Skeletal muscle satellite cell (primary cell): Measurements from ENCODE around the gene NET1.

Experiments
- H3K27me3 ChIP-seq: 2 replicates; pipeline ENCODE4 v1.7.0; 2013; ENCODE audit warnings: low read length; ENCODE audit not compliant: control insufficient read depth, insufficient read depth
- H3K36me3 ChIP-seq: 2 replicates; pipeline ENCODE4 v1.7.0; 2013; ENCODE audit warnings: mild to moderate bottlenecking, control low read depth, low read length; ENCODE audit not compliant: insufficient read depth
- H3K4me1 ChIP-seq: 2 replicates; pipeline ENCODE4 v1.7.0; 2013; ENCODE audit warnings: low read length; ENCODE audit not compliant: control insufficient read depth, insufficient read depth
- H3K4me2 ChIP-seq: 2 replicates; pipeline ENCODE4 v1.7.0; 2013; ENCODE audit warnings: mild to moderate bottlenecking, low read length
- H3K4me3 ChIP-seq: 2 replicates; pipeline ENCODE4 v1.7.0; 2013; ENCODE audit warnings: low read length
- H3K9ac ChIP-seq: 2 replicates; pipeline ENCODE4 v1.7.0; 2013; ENCODE audit warnings: mild to moderate bottlenecking, low read depth, low read length, moderate library complexity
- H3K9me3 ChIP-seq: replicated peaks from 2 replicates; pipeline ENCODE4 v1.7.0; 2013; ENCODE audit warnings: mild to moderate bottlenecking, control low read depth, low read length

The NET1 gene

GRCh38 chr10:5491477-5491876, 79.1 kb downstream of the NET1 start:
- no peak overlapping the region for H3K9ac ChIP-seq
- no peak overlapping the region for H3K4me2 ChIP-seq
- no peaks in the 10 kb centered on the region for H3K4me1 ChIP-seq
- peaks cover 10% of the 10 kb centered on the region for H3K27me3 ChIP-seq
- H3K36me3 ChIP-seq: no peaks in the 10 kb centered on the region
- H3K9me3 ChIP-seq: peaks cover 5% of the 10 kb centered on the region
- no peak overlapping the region for H3K4me3 ChIP-seq

GRCh38 chr10:5492322-5492855, 80.0 kb downstream of the NET1 start:
- Histone ChIP-seq H3K9ac (no peak overlapping the region), H3K9me3 (peaks cover 5% of the 10 kb centered on the region), H3K27me3 (peaks cover under 1% of the 10 kb centered on the region), H3K4me2 (no peak overlapping the region), H3K4me3 (no peak overlapping the region), H3K36me3 (no peaks in the 10 kb centered on the region), H3K4me1 (no peaks in the 10 kb centered on the region)

GRCh38 chr10:5492929-5493576, 80.7 kb downstream of the NET1 start:
- H3K4me3 ChIP-seq: no peak overlapping the region
- peaks cover 5% of the 10 kb centered on the region for H3K9me3 ChIP-seq
- H3K27me3 ChIP-seq: peaks cover 1% of the 10 kb centered on the region
- no peak overlapping the region for H3K4me2 ChIP-seq
- H3K36me3 ChIP-seq: no peaks in the 10 kb centered on the region
- no peak overlapping the region for H3K9ac ChIP-seq
- H3K4me1 ChIP-seq: no peaks in the 10 kb centered on the region

- Histone ChIP-seq H3K4me1 (no peaks in the 10 kb centered on the region), H3K9ac (no peak overlapping the region), H3K36me3 (no peaks in the 10 kb centered on the region), H3K27me3 (peaks cover 4% of the 10 kb centered on the region), H3K4me2 (no peak overlapping the region), H3K9me3 (peaks cover 5% of the 10 kb centered on the region), H3K4me3 (no peak overlapping the region)
Observed at GRCh38 chr10:5493691-5494090, 81.3 kb downstream of the NET1 start.

GRCh38 chr10:5494611-5495010, 82.3 kb downstream of the NET1 start:
- no peak overlapping the region for H3K4me3 ChIP-seq
- peaks cover 5% of the 10 kb centered on the region for H3K9me3 ChIP-seq
- no peak overlapping the region for H3K9ac ChIP-seq
- H3K27me3 ChIP-seq: peaks cover 7% of the 10 kb centered on the region
- H3K4me2 ChIP-seq: no peak overlapping the region
- H3K36me3 ChIP-seq: no peaks in the 10 kb centered on the region
- no peaks in the 10 kb centered on the region for H3K4me1 ChIP-seq

GRCh38 chr10:5496261-5497250, 84.2 kb downstream of the NET1 start:
- no peaks in the 10 kb centered on the region for H3K4me1 ChIP-seq
- no peak overlapping the region for H3K9ac ChIP-seq
- H3K9me3 ChIP-seq: peaks cover 5% of the 10 kb centered on the region
- H3K4me2 ChIP-seq: no peak overlapping the region
- H3K36me3 ChIP-seq: no peaks in the 10 kb centered on the region
- peaks cover 24% of the 10 kb centered on the region for H3K27me3 ChIP-seq
- H3K4me3 ChIP-seq: no peak overlapping the region

GRCh38 chr10:5497289-5497688, 84.9 kb downstream of the NET1 start:
- Histone ChIP-seq H3K4me2 (no peak overlapping the region), H3K36me3 (no peaks in the 10 kb centered on the region)

GRCh38 chr10:5497948-5498730, 85.8 kb downstream of the NET1 start:
- no peaks in the 10 kb centered on the region for H3K36me3 ChIP-seq
- no peak overlapping the region for H3K4me3 ChIP-seq
- H3K9me3 ChIP-seq: no peaks in the 10 kb centered on the region
- no peak overlapping the region for H3K9ac ChIP-seq
- H3K4me1 ChIP-seq: no peaks in the 10 kb centered on the region
- H3K4me2 ChIP-seq: no peak overlapping the region
- peaks cover 39% of the 10 kb centered on the region for H3K27me3 ChIP-seq

More at GRCh38 chr10:5497289-5497688, 84.9 kb downstream of the NET1 start:
- Histone ChIP-seq H3K4me1 (no peaks in the 10 kb centered on the region), H3K9ac (no peak overlapping the region), H3K27me3 (peaks cover 31% of the 10 kb centered on the region), H3K4me3 (no peak overlapping the region), H3K9me3 (peaks cover 4% of the 10 kb centered on the region)

GRCh38 chr10:5498791-5499492, 86.6 kb downstream of the NET1 start:
- Histone ChIP-seq H3K4me1 (no peaks in the 10 kb centered on the region), H3K27me3 (peaks cover 46% of the 10 kb centered on the region), H3K36me3 (no peaks in the 10 kb centered on the region), H3K4me3 (no peak overlapping the region), H3K9me3 (no peaks in the 10 kb centered on the region), H3K9ac (no peak overlapping the region), H3K4me2 (no peak overlapping the region)

GRCh38 chr10:5499493-5500140, 87.3 kb downstream of the NET1 start, which contains the start of gene CALML5:
Gene CALML5, minus strand, starts transcription at chr10:5499570. Its CDS starts 132 bp downstream, at chr10:5499438.
- Histone ChIP-seq H3K4me2 (no peak within 1 kb of the TSS), H3K36me3 (no peaks in the 10 kb centered on the region), H3K4me1 (no peaks in the 10 kb centered on the region), H3K9ac (no peak within 1 kb of the TSS), H3K4me3 (no peak within 1 kb of the TSS), H3K27me3 (peaks cover 53% of the 10 kb centered on the region), H3K9me3 (no peaks in the 10 kb centered on the region)
